Hippocampal formation (tissue), 2 donors: ENCODE data around the gene MSI1.

Experiments
- DNase-seq, 2 donors: peaks; one replicate each; lab custom pipeline; 2025; lab: John Stamatoyannopoulos, UW

MSI1 gene

DNA sequence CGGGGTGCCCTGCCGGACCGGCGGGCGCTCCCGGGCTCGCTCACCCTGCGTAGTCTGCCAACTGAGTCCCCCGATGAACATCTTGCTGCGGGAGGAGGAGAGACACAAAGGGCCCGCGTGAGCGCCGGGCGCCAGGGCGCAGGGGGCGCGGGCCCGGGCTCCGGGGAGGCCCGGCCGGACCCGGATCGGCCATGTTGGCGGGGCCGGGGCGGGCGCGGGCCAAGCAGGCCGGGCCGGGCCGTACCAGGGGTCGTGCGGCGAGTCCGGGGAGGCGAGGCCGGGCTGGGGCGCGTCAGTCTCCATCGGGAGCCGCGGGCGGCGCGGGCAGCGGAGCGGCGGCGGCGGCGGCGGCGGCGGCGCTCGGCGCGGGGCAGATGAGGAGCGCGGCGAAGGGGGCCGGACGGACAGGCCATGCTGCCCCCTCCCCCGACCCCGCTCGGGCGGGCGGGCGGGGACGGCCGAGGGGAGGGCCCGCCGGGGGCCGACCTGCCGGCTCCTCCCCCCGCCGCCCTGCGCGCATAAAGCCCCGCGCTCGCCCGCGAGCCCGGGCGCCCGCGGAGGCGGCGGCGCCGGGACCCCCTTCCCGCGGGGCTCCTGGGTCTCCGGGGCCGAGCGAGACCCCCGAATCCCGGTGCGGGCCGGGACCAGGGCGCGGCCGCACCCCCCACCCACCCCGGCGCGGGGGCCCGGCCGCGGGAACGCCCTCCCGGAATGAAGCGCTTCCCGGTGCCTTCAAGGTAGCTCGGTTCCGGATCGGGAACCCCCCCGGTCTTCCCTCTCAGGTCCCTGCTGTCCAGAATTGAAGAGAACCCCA is at the start of gene MSI1:
Gene MSI1, minus strand, starts transcription at position 376 of the 814 bp plus-strand sequence. Its CDS starts 73 bp downstream, at position 303.
- DNase-seq, result no peak

DNA sequence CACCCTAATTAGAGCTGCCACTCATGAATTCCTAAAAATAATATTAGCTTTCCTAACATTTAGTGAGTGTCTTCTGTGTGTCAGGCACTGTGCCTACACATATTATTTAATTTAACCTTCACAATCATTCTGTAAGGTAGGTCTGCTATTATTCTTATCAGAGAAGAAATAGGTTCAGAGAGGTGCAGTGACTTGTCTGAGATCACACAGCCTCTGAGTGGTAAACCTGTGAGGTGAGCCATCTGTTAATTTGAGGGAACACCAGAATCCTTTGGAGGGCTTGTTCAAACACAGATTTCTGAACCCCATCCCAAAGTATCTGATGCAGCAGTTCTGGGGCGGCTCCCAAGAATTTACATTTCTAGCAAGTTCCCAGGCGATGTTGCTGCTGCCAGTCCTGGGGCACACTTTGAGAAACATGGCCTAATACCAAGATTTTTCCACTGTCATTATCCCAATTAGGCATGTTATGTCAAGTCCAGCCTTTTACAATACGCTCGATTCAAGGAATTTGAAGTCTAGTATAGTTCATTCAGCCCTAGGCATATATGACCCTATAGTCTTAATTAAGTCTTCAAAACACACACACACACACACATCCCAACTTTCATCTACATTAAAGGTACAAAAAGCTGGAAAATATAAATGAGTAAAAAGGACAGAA is 49.1 kb upstream of the MSI1 start:
- DNase-seq, result no peak

GRCh38 chr12:120416490-120417216 is 47.7 kb upstream of the MSI1 start:
- no peak for DNase-seq

GRCh38 chr12:120413901-120414695 is 45.1 kb upstream of the MSI1 start:
- DNase-seq, result peak in 1 of 2 donors; percentile 40

GRCh38 chr12:120412421-120412820 is 43.5 kb upstream of the MSI1 start:
- no peak for DNase-seq

DNA sequence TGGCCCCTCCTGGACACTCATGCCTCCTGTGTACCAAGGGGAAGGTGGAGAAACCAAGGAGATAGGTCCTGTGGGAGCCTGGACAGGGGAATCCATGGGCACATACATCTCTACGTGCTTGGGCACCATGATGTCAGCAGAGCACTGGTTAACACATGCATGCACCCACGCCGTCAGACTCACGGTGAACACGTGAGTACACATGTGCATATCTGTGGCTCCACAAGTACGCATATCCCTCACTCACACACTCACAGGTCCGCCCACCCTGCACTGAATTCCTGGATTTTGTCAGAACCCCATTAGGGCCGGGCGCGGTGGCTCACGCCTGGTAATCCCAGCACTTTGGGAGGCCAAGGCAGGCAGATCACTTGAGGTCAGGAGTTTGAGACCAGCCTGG is 39.8 kb upstream of the MSI1 start:
- no peak for DNase-seq

GRCh38 chr12:120406553-120406952 is 37.6 kb upstream of the MSI1 start:
- DNase-seq, result no peak

DNA sequence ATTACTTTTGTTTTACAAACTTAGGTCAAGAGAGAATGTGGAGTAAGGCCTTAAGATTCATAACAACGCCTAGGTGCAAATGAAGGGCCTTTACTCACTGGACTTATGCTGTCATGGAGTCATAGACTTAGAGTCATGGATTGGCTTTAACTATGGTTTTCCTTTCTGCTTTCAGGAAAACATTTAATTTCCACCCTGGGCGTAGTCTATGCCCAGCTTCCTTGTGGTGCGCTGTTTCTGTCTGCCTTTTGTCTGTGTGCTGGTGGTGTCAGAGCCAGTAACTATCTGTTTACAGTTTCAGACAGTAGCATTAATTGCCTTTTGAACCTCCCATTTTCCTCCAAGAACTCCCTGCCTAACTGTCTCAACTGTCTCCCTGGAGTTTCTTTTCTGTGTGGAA is 37.1 kb upstream of the MSI1 start:
- DNase-seq, result no peak

DNA sequence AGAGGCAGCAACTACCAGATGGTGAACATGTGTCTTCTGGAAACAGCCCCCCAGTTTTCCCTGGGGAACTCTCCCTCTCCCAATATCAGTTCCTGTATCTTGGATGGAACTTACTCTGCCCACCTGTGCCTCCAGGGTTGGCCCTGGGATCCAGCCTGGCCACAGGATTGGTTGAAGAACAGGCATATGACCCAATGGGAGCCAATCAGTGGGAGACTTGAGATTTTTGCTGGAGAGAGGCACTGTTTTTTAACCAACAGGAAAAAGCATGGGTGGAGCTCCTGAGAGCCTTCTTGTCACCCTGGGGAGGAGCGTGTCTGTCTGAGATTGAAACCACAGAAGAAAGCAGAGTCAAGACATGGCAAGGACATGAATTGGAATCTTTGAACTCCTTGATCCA is 35.3 kb upstream of the MSI1 start:
- no peak for DNase-seq

DNA sequence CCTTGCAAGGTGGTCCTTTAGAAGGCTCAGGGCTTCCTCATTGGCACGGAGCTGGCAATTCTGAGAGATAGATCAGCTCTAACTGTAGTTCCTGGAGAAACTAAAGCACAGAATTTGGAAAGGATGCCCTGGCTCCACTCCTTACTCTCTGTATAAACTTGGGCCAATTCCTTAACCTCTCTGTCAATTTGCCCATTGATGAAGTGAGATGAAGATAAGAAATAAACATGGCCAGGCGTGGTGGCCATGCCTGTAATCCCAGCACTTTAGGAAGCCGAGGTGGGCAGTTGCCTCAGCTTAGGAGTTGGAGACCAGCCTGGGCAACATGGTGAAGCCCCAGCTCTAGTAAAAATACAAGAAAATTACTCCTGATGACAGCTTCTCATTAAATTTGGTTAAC is 34.9 kb upstream of the MSI1 start:
- no peak for DNase-seq

GRCh38 chr12:120402217-120402616 is 33.3 kb upstream of the MSI1 start:
- no peak for DNase-seq

- DNase-seq, result no peak
Observed at GRCh38 chr12:120399531-120399930, 30.6 kb upstream of the MSI1 start.

- DNase-seq, result peak in 1 of 2 donors; percentile 8
Observed at GRCh38 chr12:120397824-120398540, 29.0 kb upstream of the MSI1 start.

DNA sequence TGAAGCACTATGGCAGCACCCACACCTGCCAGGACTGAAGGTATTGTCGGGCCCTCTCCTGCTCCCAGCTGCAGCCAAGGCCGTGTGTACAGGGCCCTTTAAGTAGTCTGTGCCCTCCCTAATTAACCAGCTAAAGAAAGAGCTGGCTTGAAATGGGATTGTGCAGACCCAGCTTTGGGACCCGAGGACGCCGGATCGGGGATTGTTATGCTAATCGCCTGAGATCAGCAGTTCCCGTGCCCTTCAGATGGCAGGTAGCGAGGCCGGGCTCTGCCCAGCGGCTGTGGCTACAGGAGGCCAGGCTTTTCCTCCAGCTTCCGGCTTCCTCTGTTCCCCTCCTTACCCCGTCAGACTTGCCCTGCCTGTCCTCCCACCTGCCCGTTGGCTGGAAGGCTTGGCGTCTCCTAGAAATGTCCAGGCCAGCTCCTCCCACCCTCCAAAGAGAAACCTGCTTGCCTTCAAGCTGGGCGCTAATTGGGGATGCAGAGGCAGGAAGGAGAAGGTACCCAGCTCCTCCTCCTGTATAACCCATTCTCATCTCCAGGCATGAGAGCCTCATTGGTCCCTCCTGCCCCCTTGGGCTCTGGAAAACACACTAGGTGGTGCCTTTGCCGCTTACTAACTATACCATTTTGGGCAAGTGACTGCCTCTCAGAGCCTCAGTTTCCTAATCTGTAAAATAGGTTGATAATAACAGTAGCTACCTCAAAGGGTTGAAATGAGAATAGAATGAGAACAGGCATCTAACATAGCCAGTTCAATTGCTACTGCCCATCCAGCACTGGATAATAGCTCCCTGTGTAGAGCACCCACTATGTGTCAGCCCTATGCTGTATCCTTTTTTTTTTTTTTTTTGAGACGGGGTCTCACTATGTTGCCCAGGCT is 25.8 kb upstream of the MSI1 start:
- no peak for DNase-seq

GRCh38 chr12:120390540-120391120 is 21.7 kb upstream of the MSI1 start:
- no peak for DNase-seq

DNA sequence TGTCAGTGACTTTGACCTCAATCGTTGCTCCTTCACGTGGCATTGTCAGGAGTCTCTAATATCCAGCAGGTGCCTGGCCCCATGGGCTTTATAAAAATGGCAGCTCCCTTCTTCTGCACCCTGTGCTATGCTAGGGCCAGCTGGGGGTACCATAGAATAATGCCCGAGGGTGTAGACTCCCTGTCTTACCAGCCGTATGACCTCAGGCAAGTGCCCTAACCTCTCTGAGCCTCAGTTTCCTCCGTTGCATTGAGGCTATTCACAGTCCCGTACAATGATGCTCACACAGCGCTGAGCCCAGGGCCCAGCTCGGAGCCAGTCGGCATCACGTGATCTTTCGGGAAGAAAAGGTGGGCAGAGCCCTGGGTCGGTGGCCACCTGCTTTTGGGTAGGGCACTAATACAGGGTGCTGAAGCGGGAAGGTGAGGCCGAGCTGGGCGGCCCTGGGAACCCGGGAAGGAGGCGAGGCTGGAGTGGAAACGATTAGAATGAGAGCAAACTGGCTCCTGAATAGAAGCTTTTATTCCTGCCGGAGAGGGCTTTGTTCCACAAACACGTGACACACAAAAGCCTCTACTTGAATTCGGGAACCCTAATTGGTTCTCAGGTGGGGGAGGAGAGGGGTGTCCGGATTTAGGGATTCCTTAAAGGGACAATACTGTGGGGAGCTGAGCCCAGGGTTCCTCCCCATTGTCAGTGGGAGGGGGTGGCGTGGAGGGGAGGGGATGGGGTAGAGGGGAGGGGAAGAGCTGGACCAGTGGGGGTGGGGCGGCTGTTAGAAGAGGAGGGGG is 19.9 kb upstream of the MSI1 start:
- DNase-seq, result no peak

DNA sequence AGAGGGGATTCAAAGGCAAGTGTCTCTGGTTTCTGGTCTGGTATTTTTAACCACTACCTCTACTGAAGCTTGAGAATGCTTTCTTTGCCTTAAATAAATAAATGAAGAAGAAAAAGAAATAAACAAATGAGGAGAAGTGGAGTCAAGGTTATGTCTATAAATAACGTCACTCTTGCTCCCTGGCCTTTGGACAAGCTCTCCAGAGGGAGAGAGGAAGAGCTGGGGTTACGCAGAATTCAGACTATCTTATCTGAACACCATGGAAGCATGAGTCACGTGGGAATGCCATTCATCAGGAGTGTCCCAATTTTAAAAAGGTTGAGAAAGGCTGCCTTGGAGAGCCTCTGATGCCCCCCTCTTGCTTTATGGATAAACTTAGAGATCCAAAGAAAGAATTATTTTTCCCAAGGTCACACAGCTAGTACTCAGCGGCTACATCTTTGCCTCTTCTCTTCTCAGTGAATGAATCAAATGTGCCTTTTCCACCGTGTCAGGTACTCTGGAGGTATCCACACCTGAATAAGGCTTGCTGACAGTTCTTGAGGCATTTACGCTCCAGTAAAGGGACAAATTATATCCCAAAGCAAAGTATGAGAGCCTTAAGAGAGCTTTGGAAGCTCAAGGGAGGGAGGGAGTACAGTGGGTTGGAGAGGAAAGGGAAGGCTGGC is 12.9 kb upstream of the MSI1 start:
- no peak for DNase-seq

DNA sequence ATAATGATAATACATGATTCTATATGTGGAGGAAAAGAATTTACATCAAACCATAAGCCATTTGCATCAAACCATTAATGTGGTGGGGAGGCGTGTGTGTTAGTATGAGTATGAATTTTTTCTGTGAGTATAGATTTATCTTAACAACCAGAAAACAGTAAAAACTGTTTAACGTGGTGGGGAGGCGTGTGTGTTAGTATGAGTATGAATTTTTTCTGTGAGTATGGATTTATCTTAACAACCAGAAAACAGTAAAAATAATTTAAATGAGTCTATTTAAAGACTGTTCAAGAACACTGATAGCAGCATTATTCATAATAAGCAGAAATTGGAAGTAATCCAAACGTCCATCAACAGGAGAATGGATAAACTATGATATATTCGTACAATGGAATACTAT is 9.1 kb upstream of the MSI1 start:
- DNase-seq, result no peak

- no peak for DNase-seq
Observed at GRCh38 chr12:120377611-120378010, 8.6 kb upstream of the MSI1 start.
